Measurements from ENCODE around the gene POLR3K.

POLR3K gene

GRCh38 chr16:78444-79150 is 25.2 kb upstream of the POLR3K start:
- Histone ChIP-seq H3K9ac (ENCODE audit: low read length in 2 of 2) (peak overlapping the region; percentile 82 to 84), H3K27me3 (ENCODE audit: control insufficient read depth in 1 of 2, insufficient read depth in 2 of 2, low read length in 2 of 2) (no peaks in the 10 kb centered on the region), H3K36me3 (ENCODE audit: control insufficient read depth in 2 of 2, insufficient read depth in 2 of 2, low read length in 2 of 2) (peaks cover 6 to 8% of the 10 kb centered on the region in 2 donors), H3K4me3 (ENCODE audit: low read length in 2 of 2) (peak overlapping the region; percentile 81 to 83), H3K9me3 (ENCODE audit: control insufficient read depth in 2 of 2, low read length in 2 of 2) (no peaks in the 10 kb centered on the region), H3K27ac (ENCODE audit: low read length) (peak overlapping the region; percentile 58), H3K4me1 (ENCODE audit: control insufficient read depth, insufficient read depth, low read length) (peaks cover 51% of the 10 kb centered on the region)

- Histone ChIP-seq H3K9me3 (ENCODE audit: control insufficient read depth in 2 of 2, low read length in 2 of 2) (no peaks in the 10 kb centered on the region), H3K4me1 (ENCODE audit: control insufficient read depth, insufficient read depth, low read length) (peaks cover 57% of the 10 kb centered on the region), H3K36me3 (ENCODE audit: control insufficient read depth in 2 of 2, insufficient read depth in 2 of 2, low read length in 2 of 2) (peaks cover 4 to 8% of the 10 kb centered on the region in 2 donors), H3K9ac (ENCODE audit: low read length in 2 of 2) (peak within 1 kb of the TSS; percentile 82 to 84), H3K27me3 (ENCODE audit: control insufficient read depth in 1 of 2, insufficient read depth in 2 of 2, low read length in 2 of 2) (no peaks in the 10 kb centered on the region), H3K4me3 (ENCODE audit: low read length in 2 of 2) (peak within 1 kb of the TSS; percentile 81 to 83), H3K27ac (ENCODE audit: low read length) (peak within 1 kb of the TSS; percentile 76)
These were observed 24.5 kb upstream of the POLR3K start, which contains the start of gene MPG for GRCh38 chr16:77807-78443. TSS of gene MPG (plus strand) at chr16:78225. CDS start at chr16:78310, 85 bp downstream.

GRCh38 chr16:77273-77806 is 23.9 kb upstream of the POLR3K start:
- Histone ChIP-seq H3K4me1 (ENCODE audit: control insufficient read depth, insufficient read depth, low read length) (peaks cover 62% of the 10 kb centered on the region), H3K9ac (ENCODE audit: low read length in 2 of 2) (peak overlapping the region; percentile 64 to 82), H3K4me3 (ENCODE audit: low read length in 2 of 2) (peak overlapping the region; percentile 81 to 83), H3K27me3 (ENCODE audit: control insufficient read depth in 1 of 2, insufficient read depth in 2 of 2, low read length in 2 of 2) (no peaks in the 10 kb centered on the region), H3K27ac (ENCODE audit: low read length) (peak overlapping the region; percentile 76), H3K36me3 (ENCODE audit: control insufficient read depth in 2 of 2, insufficient read depth in 2 of 2, low read length in 2 of 2) (peaks cover 3 to 8% of the 10 kb centered on the region in 2 donors), H3K9me3 (ENCODE audit: control insufficient read depth in 2 of 2, low read length in 2 of 2) (no peaks in the 10 kb centered on the region)

GRCh38 chr16:76535-77272 is 23.3 kb upstream of the POLR3K start:
- Histone ChIP-seq H3K9ac (ENCODE audit: low read length in 2 of 2) (peak overlapping the region; percentile 64 to 82), H3K9me3 (ENCODE audit: control insufficient read depth in 2 of 2, low read length in 2 of 2) (no peaks in the 10 kb centered on the region), H3K36me3 (ENCODE audit: control insufficient read depth in 2 of 2, insufficient read depth in 2 of 2, low read length in 2 of 2) (peaks cover 3 to 8% of the 10 kb centered on the region in 2 donors), H3K4me1 (ENCODE audit: control insufficient read depth, insufficient read depth, low read length) (peaks cover 62% of the 10 kb centered on the region), H3K4me3 (ENCODE audit: low read length in 2 of 2) (peak overlapping the region; percentile 81 to 83), H3K27ac (ENCODE audit: low read length) (peak overlapping the region; percentile 76), H3K27me3 (ENCODE audit: control insufficient read depth in 1 of 2, insufficient read depth in 2 of 2, low read length in 2 of 2) (no peaks in the 10 kb centered on the region)

GRCh38 chr16:75580-76501 is 22.4 kb upstream of the POLR3K start:
- peak overlapping the region in 1 of 2 donors; percentile 83 for H3K4me3 ChIP-seq (ENCODE audit: low read length in 2 of 2)
- H3K27ac ChIP-seq (ENCODE audit: low read length) = peak overlapping the region; percentile 55
- H3K27me3 ChIP-seq (ENCODE audit: control insufficient read depth in 1 of 2, insufficient read depth in 2 of 2, low read length in 2 of 2) = no peaks in the 10 kb centered on the region
- peaks cover 3 to 8% of the 10 kb centered on the region in 2 donors for H3K36me3 ChIP-seq (ENCODE audit: control insufficient read depth in 2 of 2, insufficient read depth in 2 of 2, low read length in 2 of 2)
- H3K9me3 ChIP-seq (ENCODE audit: control insufficient read depth in 2 of 2, low read length in 2 of 2) = no peaks in the 10 kb centered on the region
- peak overlapping the region; percentile 21 to 82 for H3K9ac ChIP-seq (ENCODE audit: low read length in 2 of 2)
- peaks cover 71% of the 10 kb centered on the region for H3K4me1 ChIP-seq (ENCODE audit: control insufficient read depth, insufficient read depth, low read length)

- Histone ChIP-seq H3K9me3 (ENCODE audit: control insufficient read depth in 2 of 2, low read length in 2 of 2) (no peaks in the 10 kb centered on the region), H3K27me3 (ENCODE audit: control insufficient read depth in 1 of 2, insufficient read depth in 2 of 2, low read length in 2 of 2) (no peaks in the 10 kb centered on the region), H3K9ac (ENCODE audit: low read length in 2 of 2) (no peak overlapping the region), H3K4me1 (ENCODE audit: control insufficient read depth, insufficient read depth, low read length) (peaks cover 81% of the 10 kb centered on the region), H3K27ac (ENCODE audit: low read length) (peak overlapping the region; percentile 37), H3K36me3 (ENCODE audit: control insufficient read depth in 2 of 2, insufficient read depth in 2 of 2, low read length in 2 of 2) (peaks cover 0 to 4% of the 10 kb centered on the region in 2 donors), H3K4me3 (ENCODE audit: low read length in 2 of 2) (no peak overlapping the region)
These were observed 21.4 kb upstream of the POLR3K start for GRCh38 chr16:74747-75334.

GRCh38 chr16:74051-74746 is 20.8 kb upstream of the POLR3K start:
- no peaks in the 10 kb centered on the region for H3K36me3 ChIP-seq (ENCODE audit: control insufficient read depth in 2 of 2, insufficient read depth in 2 of 2, low read length in 2 of 2)
- H3K27me3 ChIP-seq (ENCODE audit: control insufficient read depth in 1 of 2, insufficient read depth in 2 of 2, low read length in 2 of 2) = no peaks in the 10 kb centered on the region
- no peaks in the 10 kb centered on the region for H3K9me3 ChIP-seq (ENCODE audit: control insufficient read depth in 2 of 2, low read length in 2 of 2)
- no peak overlapping the region for H3K9ac ChIP-seq (ENCODE audit: low read length in 2 of 2)
- peaks cover 81% of the 10 kb centered on the region for H3K4me1 ChIP-seq (ENCODE audit: control insufficient read depth, insufficient read depth, low read length)
- H3K27ac ChIP-seq (ENCODE audit: low read length) = no peak overlapping the region
- H3K4me3 ChIP-seq (ENCODE audit: low read length in 2 of 2) = no peak overlapping the region

- Histone ChIP-seq H3K4me3 (ENCODE audit: low read length in 2 of 2) (peak within 1 kb of the TSS; percentile 50 to 82), H3K4me1 (ENCODE audit: control insufficient read depth, insufficient read depth, low read length) (peaks cover 85% of the 10 kb centered on the region), H3K27ac (ENCODE audit: low read length) (peak within 1 kb of the TSS; percentile 69), H3K9me3 (ENCODE audit: control insufficient read depth in 2 of 2, low read length in 2 of 2) (no peaks in the 10 kb centered on the region), H3K27me3 (ENCODE audit: control insufficient read depth in 1 of 2, insufficient read depth in 2 of 2, low read length in 2 of 2) (no peaks in the 10 kb centered on the region), H3K36me3 (ENCODE audit: control insufficient read depth in 2 of 2, insufficient read depth in 2 of 2, low read length in 2 of 2) (no peaks in the 10 kb centered on the region), H3K9ac (ENCODE audit: low read length in 2 of 2) (peak within 1 kb of the TSS; percentile 56 to 74)
These were observed 19.4 kb upstream of the POLR3K start, which contains the start of gene RHBDF1 for GRCh38 chr16:72561-73548. TSS of gene RHBDF1 (minus strand) at chr16:72631. CDS start at chr16:65015, 7,616 bp downstream.
